Measurements from ENCODE around the gene FAM32A. TPM values are rescaled to one million over a fixed set of nuclear protein-coding genes. Genes with fewer than 3 reads are reported as not detected.

FAM32A gene
- total and polyA plus RNA-seq, 2 of the 8 experiments (the other 6 are each of a cell fraction or from before 2014, with no cell fraction given) = 75.6 to 105 TPM

- Histone ChIP-seq H3K56ac (replicated peaks; ENCODE audit: insufficient read length, low read depth, low read length) (no peak overlapping the region), H3K4me3 (ENCODE audit: extremely low read depth in 1 of 4, insufficient read depth in 2 of 4, low read depth in 3 of 4, low read length in 4 of 4) (no peak overlapping the region), H2AFZ (ENCODE audit: low read length) (no peak overlapping the region), H3K9ac (replicated peaks in 1 of 4; ENCODE audit: extremely low read depth in 1 of 4, low read depth in 3 of 4, low read length in 3 of 4) (no peak overlapping the region), H2BK12ac (ENCODE audit: low read depth, low read length) (no peak overlapping the region), H3K4me2 (ENCODE audit: insufficient read depth in 1 of 2, low read depth in 2 of 2, low read length in 2 of 2) (no peak overlapping the region), H4K20me1 (replicated peaks in 1 of 2; ENCODE audit: control insufficient read depth in 1 of 2, insufficient read depth in 2 of 2, low read length in 2 of 2) (peaks cover 2 to 10% of the 10 kb centered on the region in 2 experiments), H3K9me3 (ENCODE audit: insufficient read depth in 2 of 2, low read depth in 1 of 2, low read length in 1 of 2) (no peaks in the 10 kb centered on the region), H3K4me1 (replicated peaks in 1 of 4; ENCODE audit: control insufficient read depth in 3 of 4, insufficient read depth in 4 of 4, low read length in 3 of 4) (no peaks in the 10 kb centered on the region), H3K4ac (replicated peaks; ENCODE audit: insufficient read length, low read depth, low read length) (no peak overlapping the region), H2BK20ac (ENCODE audit: low read length) (no peak overlapping the region), H3K79me1 (ENCODE audit: low read depth, low read length) (peaks cover 4% of the 10 kb centered on the region), H4K91ac (replicated peaks; ENCODE audit: insufficient read length, low read length) (no peak overlapping the region), H3K23me2 (ENCODE audit: low read depth, low read length) (peaks cover 3% of the 10 kb centered on the region; the same call in 1 of the 2 replicates), H3K23ac (ENCODE audit: insufficient read length) (no peak overlapping the region), H4K5ac (ENCODE audit: insufficient read length, low read depth, low read length) (no peak overlapping the region), H2BK15ac (ENCODE audit: low read length) (no peak overlapping the region), H4K8ac (ENCODE audit: extremely low read depth, insufficient read depth, low read length) (no peak overlapping the region), H2BK120ac (replicated peaks; ENCODE audit: low read depth, low read length) (no peak overlapping the region), H3K27me3 (replicated peaks in 1 of 4; ENCODE audit: control insufficient read depth in 3 of 4, extremely low read depth in 1 of 4, insufficient read depth in 3 of 4, low read length in 3 of 4) (no peaks in the 10 kb centered on the region), H2BK5ac (ENCODE audit: low read depth, low read length) (no peak overlapping the region), H2AK5ac (ENCODE audit: low read depth, low read length) (no peak overlapping the region), H3K27ac (ENCODE audit: low read depth, low read length) (no peak overlapping the region), H3K14ac (ENCODE audit: insufficient read length) (no peak overlapping the region), H3K79me2 (ENCODE audit: control insufficient read depth in 1 of 2, insufficient read depth in 2 of 2, low read length in 2 of 2) (peaks cover 0 to 5% of the 10 kb centered on the region in 2 experiments; a peak in 1 of 4 replicates), H3K36me3 (ENCODE audit: control insufficient read depth in 2 of 4, insufficient read depth in 4 of 4, low read length in 3 of 4) (peaks cover 0 to under 1% (median 0%) of the 10 kb centered on the region in 4 experiments; a peak in 2 of 8 replicates), H3K18ac (ENCODE audit: extremely low read depth, low read length) (no peak overlapping the region)
- POLR2A ChIA-PET (ENCODE audit: partially characterized antibody) = no interaction called here
- 91% methylated on average over 19 of the region's 19 CpGs; no CpG with 5 or more reads in 1 of the 2 experiments for WGBS, 2 experiments (ENCODE audit: extremely low coverage in 1 of 2, insufficient coverage in 1 of 2, insufficient read length in 1 of 2, insufficient replicate concordance in 2 of 2, low coverage in 1 of 2, low lambda C conversion rate in 2 of 2, missing lambda C conversion rate in 1 of 2)
- TF ChIP-seq HDAC2 (IDR thresholded peaks at IDR 0.05; ENCODE audit: borderline replicate concordance in 1 of 2, low read depth in 2 of 2, low read length in 2 of 2) (no peak), RXRA (IDR thresholded peaks at IDR 0.05; ENCODE audit: insufficient read depth, low read depth, low read length) (no peak), RAD21 (IDR thresholded peaks at IDR 0.05 in 1 of 2, conservative IDR thresholded peaks at IDR 0.05 in 1 of 2; ENCODE audit: low read depth in 2 of 2, low read length in 2 of 2) (no peak), ATF2 (IDR thresholded peaks at IDR 0.05; ENCODE audit: low read length) (no peak), CTCF (IDR thresholded peaks at IDR 0.05; ENCODE audit: control extremely low read depth in 1 of 3, insufficient read depth in 1 of 3, low read depth in 1 of 3, low read length in 3 of 3) (no peak)
- FAIRE-seq (no peak), DNase-seq (ENCODE audit: low read depth in 1 of 2, low spot score in 2 of 2) (no peak)
- CTCF ChIA-PET (ENCODE audit: partially characterized antibody) = interaction anchor here (1.3 kb wide), 1 partner anchor 183 kb away, joined by 4 read pairs; no protein-coding TSS in a partner anchor
These were observed 18.2 kb downstream of the FAM32A start for GRCh38 chr19:16203256-16204004.

Data from H1 (cell line).